GM21576 (cell line): ENCODE results near the gene MEST.
"Not testable (repeated sequence)": the region's sequence is repeated elsewhere in the genome, so short reads cannot be mapped to it uniquely, and the experiment has no call there.

Experiments
- ATAC-seq: cut with Tn5 transposase; IDR thresholded peaks from one replicate; pipeline ENCODE4 v1.9.1; 2021; ENCODE audit warnings: mild to moderate bottlenecking, moderate library complexity; ENCODE audit not compliant: unreplicated experiment

MEST gene

DNA sequence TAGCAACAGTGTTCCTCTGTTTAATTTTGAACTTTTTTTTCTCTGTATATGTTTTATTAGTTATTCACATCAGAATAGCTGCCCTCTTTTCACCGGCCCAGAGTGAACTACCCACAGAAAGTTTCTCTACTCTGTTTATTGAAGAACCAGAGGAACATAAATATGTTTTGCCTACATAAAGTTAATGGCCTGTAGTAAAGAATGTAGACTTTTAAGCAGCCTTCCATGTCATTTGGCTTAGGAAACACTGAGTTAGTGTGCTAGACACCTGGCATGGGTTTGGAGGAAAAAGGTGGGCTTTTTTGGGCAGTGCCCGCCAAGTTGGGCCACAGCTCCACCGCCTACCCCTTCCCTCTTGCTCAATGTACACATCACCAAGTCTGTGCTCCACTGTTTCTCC is 8.9 kb upstream of the MEST start:
- no peak for ATAC-seq

- ATAC-seq: no peak
Observed at GRCh38 chr7:130485734-130486113, 6.2 kb upstream of the MEST start.

DNA sequence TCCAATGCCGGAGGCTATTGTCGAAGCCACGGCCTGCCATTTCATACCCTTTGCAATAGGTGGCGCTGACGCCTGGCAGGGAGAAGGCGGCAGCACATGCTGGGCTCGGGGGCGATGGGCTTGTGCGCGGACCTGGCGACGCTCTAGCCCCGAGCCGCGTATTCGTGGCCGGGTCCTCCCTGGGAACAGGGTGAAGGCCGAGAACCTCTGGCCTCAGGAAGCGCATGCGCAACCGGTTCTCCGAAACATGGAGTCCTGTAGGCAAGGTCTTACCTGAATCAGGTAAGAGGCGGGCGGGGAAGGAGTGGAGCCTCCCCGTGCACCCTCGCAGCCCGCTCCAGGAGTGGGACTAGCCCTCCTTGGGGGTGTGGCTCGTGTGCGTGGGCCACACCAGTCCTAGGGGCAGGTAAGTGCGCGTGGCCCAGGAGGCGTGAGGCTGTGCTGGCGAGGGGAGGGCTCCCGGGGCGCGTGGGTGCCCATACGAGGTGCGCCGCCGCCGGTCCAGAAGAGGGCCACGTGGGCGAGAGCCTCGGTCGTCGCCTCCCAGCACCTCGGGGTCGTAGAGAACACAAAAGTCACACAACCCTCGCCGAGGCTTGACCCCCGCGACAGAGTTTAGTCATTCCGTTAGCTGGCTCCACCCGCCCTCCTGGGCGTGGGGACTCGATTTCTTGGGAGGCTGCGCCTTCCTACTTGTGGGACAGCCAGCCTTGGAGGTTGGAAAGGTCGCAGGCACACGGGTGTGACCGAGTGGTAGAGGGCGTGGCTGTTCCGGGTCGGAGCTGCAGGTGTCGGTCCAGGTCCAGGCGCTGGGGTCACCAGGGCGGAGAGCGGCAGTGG is 5.6 kb upstream of the MEST start:
- no peak for ATAC-seq

GRCh38 chr7:130486954-130487436 is 4.9 kb upstream of the MEST start:
- ATAC-seq: no peak

DNA sequence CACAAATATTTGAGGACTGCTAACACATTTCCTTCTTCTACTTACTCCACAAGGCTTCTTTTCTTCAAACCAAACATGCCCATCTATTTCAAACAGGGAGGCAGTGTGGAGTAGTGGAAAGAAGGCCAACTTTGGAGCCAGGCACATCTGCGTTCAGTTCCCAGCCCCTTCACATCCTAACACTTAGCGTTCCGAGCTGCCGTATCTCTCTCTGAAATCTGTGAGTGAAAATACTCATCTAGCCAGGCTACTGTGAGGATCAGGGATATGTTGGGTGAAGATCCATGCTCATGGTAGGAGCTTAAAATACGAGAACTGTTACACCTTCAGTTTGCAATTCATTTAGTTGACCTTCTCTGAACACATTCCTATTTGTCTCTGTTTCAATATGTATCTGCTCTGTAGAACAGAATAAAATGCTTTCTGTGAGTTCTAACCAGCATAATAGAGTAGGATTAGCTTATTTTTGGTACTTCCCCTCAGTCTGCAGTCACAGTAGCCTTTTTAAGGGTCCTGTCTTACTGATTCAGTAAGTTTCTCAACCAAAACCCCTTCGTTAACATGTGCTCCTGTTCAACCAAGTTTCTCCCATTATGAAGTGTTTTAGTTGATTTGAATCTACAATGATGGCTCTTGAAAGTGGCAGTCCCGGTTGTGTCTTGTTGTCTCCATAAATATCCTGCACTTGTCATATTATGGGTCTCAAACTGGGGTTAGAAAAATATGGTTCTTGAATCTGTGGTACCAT is 3.3 kb upstream of the MEST start:
- ATAC-seq: no peak

- no peak for ATAC-seq
Observed at GRCh38 chr7:130489140-130489983, 2.5 kb upstream of the MEST start.

DNA sequence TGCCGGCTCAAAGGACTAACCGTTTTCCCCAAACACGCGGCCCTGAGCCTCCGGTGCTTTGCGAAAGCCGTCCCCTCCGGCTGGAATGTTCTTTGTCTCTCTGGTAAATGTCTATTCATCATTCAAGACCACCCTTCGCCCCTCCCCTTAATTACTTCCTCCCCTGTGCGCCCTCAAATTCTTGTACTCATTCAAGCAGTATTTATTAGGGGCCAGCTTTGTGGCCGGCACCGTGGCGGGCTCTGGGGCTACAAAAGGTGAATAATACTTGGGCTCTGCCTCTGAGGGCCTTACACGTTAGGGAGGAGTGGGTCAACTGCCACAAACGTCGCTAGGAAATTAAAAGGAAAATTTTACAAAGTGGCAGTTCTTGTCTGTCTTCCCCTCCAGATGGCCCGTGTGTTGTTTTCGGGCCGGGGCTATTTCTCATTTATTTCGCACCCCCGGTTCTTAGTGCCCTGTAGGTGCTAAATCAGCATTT is 1.5 kb upstream of the MEST start:
- no peak for ATAC-seq

GRCh38 chr7:130490888-130491804 is 739 bp upstream of the MEST start:
- no peak for ATAC-seq

DNA sequence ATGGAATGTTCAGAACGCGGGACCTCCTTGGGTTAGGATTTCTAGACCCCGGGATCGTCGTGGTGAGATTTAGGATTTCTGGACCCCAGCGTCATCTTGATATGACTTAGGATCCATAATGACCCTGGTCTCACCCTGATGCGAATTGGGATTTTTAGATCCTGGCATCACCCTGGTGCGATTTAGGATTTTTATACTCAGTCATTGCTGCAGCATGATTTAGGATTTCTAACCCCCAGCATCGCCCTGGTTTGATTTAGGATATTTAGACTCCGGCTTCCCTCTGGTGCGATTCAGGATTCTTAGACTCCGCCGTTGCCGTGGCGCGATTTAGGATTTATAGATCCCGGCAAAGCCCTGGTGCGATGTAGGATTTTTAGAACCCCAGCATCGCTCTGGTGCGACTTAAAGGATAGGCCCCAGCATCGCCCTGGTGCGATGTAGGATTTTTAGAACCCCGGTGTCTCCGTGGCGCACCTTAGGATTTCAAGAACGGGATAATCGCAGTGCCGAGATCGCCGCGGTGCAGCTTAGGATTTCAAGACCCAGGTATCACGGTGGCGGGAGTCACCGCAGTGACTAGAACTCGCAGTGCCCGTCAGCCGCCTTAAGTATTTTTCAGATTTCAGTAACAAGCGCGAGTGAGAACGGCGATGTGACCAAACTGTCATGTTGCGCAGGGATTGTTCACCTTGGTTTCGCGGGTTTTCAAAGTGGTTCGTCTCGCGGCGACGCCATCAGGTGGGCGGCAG is 814 bp downstream of the MEST start:
- no peak for ATAC-seq

DNA sequence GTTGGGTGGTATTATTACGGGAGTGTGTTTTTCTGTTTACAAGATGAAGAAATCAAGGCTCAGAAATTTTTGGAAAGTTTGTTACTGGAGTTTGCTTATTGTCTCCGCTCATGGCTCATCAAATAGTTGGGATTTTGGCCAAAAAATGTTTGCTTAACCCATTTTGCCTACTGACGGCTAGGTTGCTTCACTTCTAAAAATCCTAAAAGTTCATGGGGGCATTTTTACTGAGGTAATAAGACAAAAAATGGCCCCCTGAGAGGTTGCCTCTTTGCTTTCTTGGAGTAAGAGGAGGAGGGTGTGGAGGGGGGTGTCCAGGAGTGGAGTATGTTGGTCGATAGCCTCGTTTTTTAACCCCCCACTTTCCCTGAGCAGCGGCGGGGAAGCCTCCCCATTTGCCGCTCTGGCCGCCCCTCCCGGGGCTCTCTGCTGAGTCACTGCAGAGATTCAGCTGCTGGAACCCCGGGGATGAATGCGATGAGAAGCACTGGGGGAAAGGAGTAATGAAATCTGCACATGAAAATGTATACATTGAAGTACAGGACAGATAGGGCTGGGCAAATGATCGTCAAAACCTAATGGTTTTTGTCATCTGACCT is 1.5 kb downstream of the MEST start:
- ATAC-seq: no peak

DNA sequence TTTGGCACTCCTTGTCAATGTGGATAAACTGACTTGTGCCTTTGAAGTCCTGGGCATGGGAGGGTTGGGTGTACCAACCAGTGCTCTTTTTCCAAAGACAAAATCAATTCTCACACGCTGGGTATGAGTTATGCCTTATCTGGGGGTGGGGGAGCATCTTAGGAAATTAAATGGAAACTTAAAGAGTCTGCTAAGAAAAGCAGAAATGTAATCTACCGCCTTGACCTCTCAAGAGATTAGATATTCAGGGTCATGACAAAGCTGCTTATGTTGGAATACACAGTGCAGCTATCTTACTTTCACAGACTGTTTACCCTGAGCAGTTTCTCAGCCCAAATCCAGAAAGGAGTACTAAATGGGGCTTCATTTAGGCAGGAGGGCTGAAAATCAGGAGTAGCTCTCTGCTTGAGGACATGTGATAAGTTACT is 2.6 kb downstream of the MEST start:
- ATAC-seq: no peak

DNA sequence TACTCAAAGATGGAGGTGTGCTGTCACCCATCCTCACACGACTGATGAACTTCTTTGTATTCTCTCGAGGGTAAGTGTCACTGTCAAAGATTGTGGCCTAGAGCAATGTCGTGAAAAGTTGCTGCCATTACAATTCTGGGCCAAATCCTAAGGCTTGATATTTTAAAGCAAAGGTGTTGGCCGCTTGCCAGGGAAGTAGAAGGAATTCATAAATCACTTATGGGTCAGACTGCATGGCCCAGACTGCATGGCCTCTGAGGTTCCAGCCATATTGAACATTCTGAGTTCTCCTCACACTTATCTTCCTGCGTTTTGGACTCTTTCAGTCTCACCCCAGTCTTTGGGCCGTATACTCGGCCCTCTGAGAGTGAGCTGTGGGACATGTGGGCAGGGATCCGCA is 8.6 kb downstream of the MEST start:
- no peak for ATAC-seq

DNA sequence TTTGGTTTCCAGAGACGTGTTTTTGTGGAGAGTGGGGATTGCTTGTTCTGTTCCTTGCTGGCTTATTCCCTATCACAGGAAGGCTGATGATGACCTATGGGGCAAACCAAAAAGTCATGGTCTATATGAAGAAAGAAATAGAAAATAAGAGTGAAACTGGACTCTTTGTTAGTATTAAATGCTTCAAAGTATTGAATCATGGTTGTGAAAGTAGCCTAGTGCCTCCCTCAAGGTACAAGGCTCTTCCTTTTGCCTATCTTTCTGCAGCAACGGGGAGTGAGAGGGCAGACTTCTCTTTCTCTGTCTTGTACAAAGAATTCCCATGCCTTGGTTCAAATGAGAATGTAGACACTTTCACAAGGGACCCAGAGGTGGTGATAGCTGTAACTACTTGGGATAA is 9.0 kb downstream of the MEST start:
- no peak for ATAC-seq

DNA sequence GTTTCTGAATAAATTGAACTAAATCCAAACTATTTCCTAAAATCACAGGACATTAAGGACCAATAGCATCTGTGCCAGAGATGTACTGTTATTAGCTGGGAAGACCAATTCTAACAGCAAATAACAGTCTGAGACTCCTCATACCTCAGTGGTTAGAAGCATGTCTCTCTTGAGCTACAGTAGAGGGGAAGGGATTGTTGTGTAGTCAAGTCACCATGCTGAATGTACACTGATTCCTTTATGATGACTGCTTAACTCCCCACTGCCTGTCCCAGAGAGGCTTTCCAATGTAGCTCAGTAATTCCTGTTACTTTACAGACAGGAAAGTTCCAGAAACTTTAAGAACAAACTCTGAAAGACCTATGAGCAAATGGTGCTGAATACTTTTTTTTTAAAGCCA is 13.9 kb downstream of the MEST start:
- ATAC-seq: no peak

GRCh38 chr7:130506358-130506757 is 14.5 kb downstream of the MEST start:
- no peak for ATAC-seq

DNA sequence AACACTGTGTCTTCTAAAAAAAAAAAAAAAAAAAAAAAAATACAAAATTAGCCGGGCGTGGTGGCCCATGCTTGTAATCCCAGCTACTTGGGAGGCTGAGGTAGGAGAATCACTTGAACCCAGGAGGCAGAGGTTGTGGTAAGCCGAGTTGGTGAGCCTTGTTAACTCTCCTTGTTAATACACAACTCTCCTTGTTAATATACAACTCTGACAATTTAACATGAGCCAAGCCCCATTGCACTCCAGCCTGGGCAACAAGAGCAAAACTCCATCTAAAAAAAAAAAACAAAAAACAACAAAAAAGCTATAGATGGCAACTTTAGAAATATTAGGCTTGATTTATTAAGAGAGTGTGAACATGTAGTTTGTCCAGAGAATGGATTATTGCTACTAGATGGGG is 20.2 kb downstream of the MEST start:
- ATAC-seq: not testable (repeated sequence)

- no peak for ATAC-seq
Observed at GRCh38 chr7:130513447-130513846, 21.6 kb downstream of the MEST start.

DNA sequence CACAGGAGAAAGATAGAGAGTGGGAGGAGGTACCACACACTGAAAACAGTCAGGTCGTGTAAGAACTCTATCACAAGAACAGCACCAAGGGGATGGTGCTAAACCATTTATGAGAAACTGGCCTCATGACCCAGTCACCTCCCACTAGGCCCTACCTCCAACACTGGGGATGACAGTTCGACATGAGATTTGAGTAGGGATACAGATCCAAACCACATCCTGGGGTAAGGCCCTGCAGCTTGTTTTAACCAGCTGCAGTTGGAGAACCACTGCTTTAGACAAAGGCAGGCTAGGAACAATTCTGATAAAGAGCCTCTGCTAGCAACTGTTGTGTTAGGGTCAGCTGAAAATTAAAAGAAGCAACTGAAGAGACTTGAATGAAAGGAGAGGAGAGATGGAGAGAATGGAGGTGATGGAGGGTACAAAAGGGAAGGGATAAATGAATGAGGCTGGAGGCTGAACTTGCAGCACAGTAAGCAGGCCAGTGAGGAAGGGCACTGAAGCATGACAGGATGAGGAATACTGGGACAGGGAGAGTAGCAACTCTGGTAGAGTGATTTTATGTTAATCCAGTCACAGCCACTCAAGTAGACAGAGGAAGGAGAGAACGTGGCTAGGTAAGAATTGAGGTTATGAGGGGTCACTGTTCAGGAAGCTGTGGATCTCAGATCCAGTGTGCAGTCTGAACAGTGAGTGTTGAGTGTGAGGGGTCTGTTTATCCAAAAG is 23.6 kb downstream of the MEST start:
- ATAC-seq: no peak
